GM12864 (cell line): ENCODE measurements around the gene COX4I1.
"Not testable (repeated sequence)": the region's sequence is repeated elsewhere in the genome, so short reads cannot be mapped to it uniquely, and the experiment has no call there.

Source experiments
- DNase-seq: peaks from one replicate; pipeline ENCODE4 v3.0.0-alpha.2; 2011; ENCODE audit warnings: low read depth
- H3K4me3 ChIP-seq: 2 replicates; pipeline ENCODE4 v1.5.1; 2011; ENCODE audit warnings: mild to moderate bottlenecking, low read depth, low read length, control low read depth
- TF ChIP-seq, protein P1 (sequence below): IDR thresholded peaks from 2 replicates; pipeline ENCODE4 v1.5.1; 2011; ENCODE audit warnings: low read depth, mild to moderate bottlenecking, moderate library complexity, low read length, control low read depth, inconsistent platforms; ENCODE audit errors: missing control alignments

Gene COX4I1

GRCh38 chr16:85816159-85816558 lies 16.7 kb downstream of the COX4I1 start:
- TF ChIP-seq, protein P1, sequence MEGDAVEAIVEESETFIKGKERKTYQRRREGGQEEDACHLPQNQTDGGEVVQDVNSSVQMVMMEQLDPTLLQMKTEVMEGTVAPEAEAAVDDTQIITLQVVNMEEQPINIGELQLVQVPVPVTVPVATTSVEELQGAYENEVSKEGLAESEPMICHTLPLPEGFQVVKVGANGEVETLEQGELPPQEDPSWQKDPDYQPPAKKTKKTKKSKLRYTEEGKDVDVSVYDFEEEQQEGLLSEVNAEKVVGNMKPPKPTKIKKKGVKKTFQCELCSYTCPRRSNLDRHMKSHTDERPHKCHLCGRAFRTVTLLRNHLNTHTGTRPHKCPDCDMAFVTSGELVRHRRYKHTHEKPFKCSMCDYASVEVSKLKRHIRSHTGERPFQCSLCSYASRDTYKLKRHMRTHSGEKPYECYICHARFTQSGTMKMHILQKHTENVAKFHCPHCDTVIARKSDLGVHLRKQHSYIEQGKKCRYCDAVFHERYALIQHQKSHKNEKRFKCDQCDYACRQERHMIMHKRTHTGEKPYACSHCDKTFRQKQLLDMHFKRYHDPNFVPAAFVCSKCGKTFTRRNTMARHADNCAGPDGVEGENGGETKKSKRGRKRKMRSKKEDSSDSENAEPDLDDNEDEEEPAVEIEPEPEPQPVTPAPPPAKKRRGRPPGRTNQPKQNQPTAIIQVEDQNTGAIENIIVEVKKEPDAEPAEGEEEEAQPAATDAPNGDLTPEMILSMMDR: no peak

GRCh38 chr16:85817195-85817594 lies 17.7 kb downstream of the COX4I1 start:
- H3K4me3 ChIP-seq, DNase-seq: not testable (repeated sequence)

More at GRCh38 chr16:85816159-85816558, 16.7 kb downstream of the COX4I1 start:
- no peak for DNase-seq
- no peak overlapping the region for H3K4me3 ChIP-seq

GRCh38 chr16:85819245-85819644 lies 19.8 kb downstream of the COX4I1 start:
- no peak overlapping the region for H3K4me3 ChIP-seq
- DNase-seq: peak; percentile 74
- TF ChIP-seq, protein P1: peak; percentile 87

GRCh38 chr16:85819771-85820170 lies 20.3 kb downstream of the COX4I1 start:
- no peak for DNase-seq

DNA sequence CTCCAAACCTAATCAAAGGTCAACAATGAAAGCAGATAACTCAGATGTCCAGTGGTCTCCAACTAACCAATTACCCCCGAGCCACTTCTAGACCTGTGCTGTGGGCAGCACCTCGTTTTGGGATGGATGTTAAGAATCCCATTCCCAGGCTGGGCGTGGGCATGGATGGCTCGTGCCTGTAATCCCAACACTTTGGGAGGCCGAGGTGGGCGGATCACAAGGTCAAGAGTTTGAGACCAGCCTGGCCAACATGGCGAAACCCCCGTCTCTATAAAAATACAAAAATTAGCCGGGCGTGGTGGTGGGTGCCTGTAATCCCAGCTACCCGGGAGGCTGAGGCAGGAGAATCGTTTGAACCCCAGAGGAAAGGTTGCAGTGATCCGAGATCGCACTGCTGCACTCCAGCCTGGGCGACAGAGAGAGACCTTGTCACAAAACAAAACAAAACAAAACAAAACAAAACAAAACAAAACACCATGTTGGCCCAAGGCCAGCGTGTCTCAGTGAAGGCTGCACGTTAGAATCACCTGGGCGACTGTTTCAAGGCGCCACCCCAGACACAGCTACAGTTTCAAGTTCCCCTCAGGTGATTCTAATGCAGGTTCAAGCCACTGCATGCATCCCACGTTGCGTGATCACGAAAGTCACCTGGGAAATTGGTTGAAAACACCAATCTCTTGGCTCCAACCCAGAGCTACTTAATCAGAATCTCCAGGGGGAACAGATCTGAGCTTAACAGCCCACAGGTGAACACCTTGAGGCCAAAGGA lies 21.3 kb downstream of the COX4I1 start:
- H3K4me3 ChIP-seq: no peak overlapping the region
- no peak for DNase-seq
- TF ChIP-seq, protein P1: no peak

More at GRCh38 chr16:85819771-85820170, 20.3 kb downstream of the COX4I1 start:
- TF ChIP-seq, protein P1: no peak
- no peak overlapping the region for H3K4me3 ChIP-seq

GRCh38 chr16:85821390-85822135 lies 22.1 kb downstream of the COX4I1 start:
- TF ChIP-seq, protein P1: peak; percentile 93
- no peak overlapping the region for H3K4me3 ChIP-seq
- peak; percentile 53 for DNase-seq

DNA sequence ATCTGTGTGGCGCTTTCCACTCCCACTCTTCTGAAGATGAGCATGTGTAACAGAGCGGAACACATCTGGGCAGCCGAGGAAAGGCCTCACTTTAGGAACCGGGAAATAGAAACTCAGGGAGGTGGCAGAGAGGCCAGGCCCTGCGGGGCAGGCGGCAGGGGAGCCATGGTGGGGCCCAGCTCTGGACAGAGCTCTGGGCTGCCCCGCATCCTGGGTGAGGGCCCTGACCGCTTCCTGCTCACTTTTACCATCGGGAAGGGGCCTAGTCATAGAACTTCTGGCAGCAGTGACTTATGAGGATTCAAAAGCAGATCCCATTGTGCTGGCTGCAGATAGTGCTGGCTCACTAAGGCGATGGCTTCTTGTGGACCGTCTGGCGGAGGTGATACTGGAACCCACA lies 22.6 kb downstream of the COX4I1 start:
- no peak overlapping the region for H3K4me3 ChIP-seq
- TF ChIP-seq, protein P1: no peak
- DNase-seq: no peak
